ENCODE results near the gene RCSD1. TPM values are rescaled to one million over a fixed set of nuclear protein-coding genes. Genes with fewer than 3 reads are reported as not detected.

RCSD1 gene
- total and polyA plus RNA-seq, 2 donors from 2014 or later, result 3.9 to 18.3 TPM

- Histone ChIP-seq H3K4me1 (ENCODE audit: control insufficient read depth in 2 of 3, insufficient read depth in 2 of 3, low read depth in 1 of 3, low read length in 3 of 3) (peaks cover 0 to 3% (median 0%) of the 10 kb centered on the region in 3 donors), H3K27ac (ENCODE audit: low read depth in 2 of 2, low read length in 2 of 2) (no peak overlapping the region), H3K9me3 (ENCODE audit: control insufficient read depth in 2 of 3, insufficient read depth in 1 of 3, low read length in 3 of 3) (no peaks in the 10 kb centered on the region), H3K36me3 (ENCODE audit: control insufficient read depth in 2 of 3, insufficient read depth in 3 of 3, low read length in 3 of 3) (no peaks in the 10 kb centered on the region), H3K9ac (ENCODE audit: low read length in 3 of 3) (no peak overlapping the region), H3K27me3 (ENCODE audit: control insufficient read depth, insufficient read depth, low read length) (no peaks in the 10 kb centered on the region), H3K4me3 (ENCODE audit: low read length in 3 of 3) (no peak overlapping the region)
- FAIRE-seq (no peak), DNase-seq (no peak)
- no peak for TF ChIP-seq CTCF (IDR thresholded peaks at IDR 0.05; ENCODE audit: borderline replicate concordance, extremely low read depth, insufficient read depth)
- intact Hi-C loops (cut with DNase I), result no loop called here
Measured at GRCh38 chr1:167678838-167679237, 48.8 kb downstream of the RCSD1 start.

- no peak for FAIRE-seq
- intact Hi-C loops (cut with DNase I), result no loop called here
- TF ChIP-seq CTCF (IDR thresholded peaks at IDR 0.05; ENCODE audit: borderline replicate concordance, extremely low read depth, insufficient read depth), result no peak
- H3K36me3 ChIP-seq (ENCODE audit: control insufficient read depth in 2 of 3, insufficient read depth in 3 of 3, low read length in 3 of 3), result no peaks in the 10 kb centered on the region
- DNase-seq, result no peak
- H3K4me3 ChIP-seq (ENCODE audit: low read length in 3 of 3), result no peak overlapping the region
- no peaks in the 10 kb centered on the region for H3K9me3 ChIP-seq (ENCODE audit: control insufficient read depth in 2 of 3, insufficient read depth in 1 of 3, low read length in 3 of 3)
- no peak overlapping the region for H3K9ac ChIP-seq (ENCODE audit: low read length in 3 of 3)
- H3K27ac ChIP-seq (ENCODE audit: low read depth in 2 of 2, low read length in 2 of 2), result no peak overlapping the region
- peaks cover 0 to 3% (median 0%) of the 10 kb centered on the region in 3 donors for H3K4me1 ChIP-seq (ENCODE audit: control insufficient read depth in 2 of 3, insufficient read depth in 2 of 3, low read depth in 1 of 3, low read length in 3 of 3)
- H3K27me3 ChIP-seq (ENCODE audit: control insufficient read depth, insufficient read depth, low read length), result no peaks in the 10 kb centered on the region
Measured at GRCh38 chr1:167679714-167680113, 49.7 kb downstream of the RCSD1 start.

- intact Hi-C loops (cut with DNase I), result no loop called here
- FAIRE-seq (no peak), DNase-seq (no peak)
- Histone ChIP-seq H3K4me3 (ENCODE audit: low read length in 3 of 3) (no peak overlapping the region), H3K4me1 (ENCODE audit: control insufficient read depth in 2 of 3, insufficient read depth in 2 of 3, low read depth in 1 of 3, low read length in 3 of 3) (peaks cover 0 to 3% (median 0%) of the 10 kb centered on the region in 3 donors), H3K27me3 (ENCODE audit: control insufficient read depth, insufficient read depth, low read length) (no peaks in the 10 kb centered on the region), H3K27ac (ENCODE audit: low read depth in 2 of 2, low read length in 2 of 2) (no peak overlapping the region), H3K9ac (ENCODE audit: low read length in 3 of 3) (no peak overlapping the region), H3K36me3 (ENCODE audit: control insufficient read depth in 2 of 3, insufficient read depth in 3 of 3, low read length in 3 of 3) (peaks cover 0 to 2% (median 0%) of the 10 kb centered on the region in 3 donors), H3K9me3 (ENCODE audit: control insufficient read depth in 2 of 3, insufficient read depth in 1 of 3, low read length in 3 of 3) (no peaks in the 10 kb centered on the region)
- TF ChIP-seq CTCF (IDR thresholded peaks at IDR 0.05; ENCODE audit: borderline replicate concordance, extremely low read depth, insufficient read depth), result no peak
Measured at GRCh38 chr1:167681024-167681423, 51.0 kb downstream of the RCSD1 start.

Measured in kidney (tissue), 14 donors.